ENCODE data around the gene STPG2. TPM values are rescaled to one million over a fixed set of nuclear protein-coding genes. Genes with fewer than 3 reads are reported as not detected.
"Not testable (repeated sequence)": the region's sequence is repeated elsewhere in the genome, so short reads cannot be mapped to it uniquely, and the experiment has no call there.

The STPG2 gene
- total RNA-seq, 1 experiment from 2014 or later = not detected

DNA sequence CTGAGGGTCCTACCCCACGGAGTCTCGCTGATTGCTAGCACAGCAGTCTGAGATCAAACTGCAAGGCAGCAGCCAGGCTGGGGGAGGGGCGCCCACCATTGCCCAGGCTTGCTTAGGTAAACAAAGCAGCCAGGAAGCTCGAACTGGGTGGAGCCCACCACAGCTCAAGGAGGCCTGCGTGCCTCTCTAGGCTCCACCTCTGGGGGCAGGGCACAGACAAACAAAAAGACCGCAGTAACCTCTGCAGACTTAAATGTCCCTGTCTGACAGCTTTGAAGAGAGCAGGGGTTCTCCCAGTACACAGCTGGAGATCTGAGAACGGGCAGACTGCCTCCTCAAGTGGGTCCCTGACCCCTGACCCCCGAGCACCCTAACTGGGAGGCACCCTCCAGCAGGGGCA, 509.4 kb downstream of the STPG2 start:
- H3K4me3 ChIP-seq (ENCODE audit: low read depth in 2 of 2, low read length in 2 of 2); in situ Hi-C loops (cut with HindIII; ENCODE audit: low pct_unique_long_range_greater_than_20kb, low sequenced_read_pairs); intact Hi-C loops (cut with micrococcal nuclease; ENCODE audit: unreplicated experiment): not testable (repeated sequence)

DNA sequence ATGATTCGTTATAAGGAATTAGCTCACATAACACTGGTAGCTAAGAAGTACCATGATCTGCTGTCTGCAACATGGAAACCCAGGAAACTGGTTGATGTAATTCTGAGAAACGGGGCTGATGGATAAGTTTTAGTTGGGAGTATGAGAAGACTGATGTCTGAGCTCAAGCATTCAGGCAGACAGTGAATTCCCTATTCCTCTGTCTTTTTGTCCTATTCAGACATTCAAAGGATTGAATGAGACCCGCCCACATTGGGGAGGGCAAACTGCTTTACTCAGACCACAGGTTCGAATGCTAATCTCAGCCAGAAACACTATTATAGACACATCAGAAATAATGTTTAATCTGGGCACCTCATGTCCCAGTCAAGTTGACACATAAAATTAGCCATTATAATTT, 515.5 kb downstream of the STPG2 start:
- in situ Hi-C loops (cut with HindIII; ENCODE audit: low pct_unique_long_range_greater_than_20kb, low sequenced_read_pairs) (no loop called here), intact Hi-C loops (cut with micrococcal nuclease; ENCODE audit: unreplicated experiment) (no loop called here)
- ChIA-PET CTCF (no interaction called here), POLR2A (no interaction called here)
- no peak for ATAC-seq
- Histone ChIP-seq H3K36me3 (ENCODE audit: control insufficient read depth, insufficient read depth, low read length) (no peaks in the 10 kb centered on the region), H3K4me3 (ENCODE audit: low read depth in 2 of 2, low read length in 2 of 2) (no peak overlapping the region), H3K27ac (ENCODE audit: low read length) (no peak overlapping the region), H3K4me1 (ENCODE audit: control insufficient read depth, insufficient read depth, low read length) (no peaks in the 10 kb centered on the region), H3K27me3 (ENCODE audit: control insufficient read depth, insufficient read depth, low read length) (no peaks in the 10 kb centered on the region), H3K9me3 (ENCODE audit: control insufficient read depth, insufficient read depth, low read depth, low read length) (no peaks in the 10 kb centered on the region)
- no TSS peak for BruUV-seq (replicated peaks)
- TF ChIP-seq SIN3A (IDR thresholded peaks at IDR 0.05; ENCODE audit: borderline replicate concordance, insufficient read depth, low read depth, low read length) = no peak
- no peak for TF ChIP-seq POLR2AphosphoS5 (IDR thresholded peaks at IDR 0.05; ENCODE audit: low read depth, low read length)
- TF ChIP-seq, protein P1, sequence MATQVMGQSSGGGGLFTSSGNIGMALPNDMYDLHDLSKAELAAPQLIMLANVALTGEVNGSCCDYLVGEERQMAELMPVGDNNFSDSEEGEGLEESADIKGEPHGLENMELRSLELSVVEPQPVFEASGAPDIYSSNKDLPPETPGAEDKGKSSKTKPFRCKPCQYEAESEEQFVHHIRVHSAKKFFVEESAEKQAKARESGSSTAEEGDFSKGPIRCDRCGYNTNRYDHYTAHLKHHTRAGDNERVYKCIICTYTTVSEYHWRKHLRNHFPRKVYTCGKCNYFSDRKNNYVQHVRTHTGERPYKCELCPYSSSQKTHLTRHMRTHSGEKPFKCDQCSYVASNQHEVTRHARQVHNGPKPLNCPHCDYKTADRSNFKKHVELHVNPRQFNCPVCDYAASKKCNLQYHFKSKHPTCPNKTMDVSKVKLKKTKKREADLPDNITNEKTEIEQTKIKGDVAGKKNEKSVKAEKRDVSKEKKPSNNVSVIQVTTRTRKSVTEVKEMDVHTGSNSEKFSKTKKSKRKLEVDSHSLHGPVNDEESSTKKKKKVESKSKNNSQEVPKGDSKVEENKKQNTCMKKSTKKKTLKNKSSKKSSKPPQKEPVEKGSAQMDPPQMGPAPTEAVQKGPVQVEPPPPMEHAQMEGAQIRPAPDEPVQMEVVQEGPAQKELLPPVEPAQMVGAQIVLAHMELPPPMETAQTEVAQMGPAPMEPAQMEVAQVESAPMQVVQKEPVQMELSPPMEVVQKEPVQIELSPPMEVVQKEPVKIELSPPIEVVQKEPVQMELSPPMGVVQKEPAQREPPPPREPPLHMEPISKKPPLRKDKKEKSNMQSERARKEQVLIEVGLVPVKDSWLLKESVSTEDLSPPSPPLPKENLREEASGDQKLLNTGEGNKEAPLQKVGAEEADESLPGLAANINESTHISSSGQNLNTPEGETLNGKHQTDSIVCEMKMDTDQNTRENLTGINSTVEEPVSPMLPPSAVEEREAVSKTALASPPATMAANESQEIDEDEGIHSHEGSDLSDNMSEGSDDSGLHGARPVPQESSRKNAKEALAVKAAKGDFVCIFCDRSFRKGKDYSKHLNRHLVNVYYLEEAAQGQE (IDR thresholded peaks at IDR 0.05; ENCODE audit: insufficient read depth in 1 of 2, low read depth in 2 of 2, low read length in 1 of 2) = no peak
- DNase-seq (ENCODE audit: low read depth, low spot score) = no peak

More for the DNA sequence above, 509.4 kb downstream of the STPG2 start:
- BruUV-seq (replicated peaks); H3K36me3 ChIP-seq (ENCODE audit: control insufficient read depth, insufficient read depth, low read length); H3K27ac ChIP-seq (ENCODE audit: low read length); ATAC-seq; POLR2A ChIA-PET; CTCF ChIA-PET; DNase-seq (ENCODE audit: low read depth, low spot score); H3K9me3 ChIP-seq (ENCODE audit: control insufficient read depth, insufficient read depth, low read depth, low read length); H3K4me1 ChIP-seq (ENCODE audit: control insufficient read depth, insufficient read depth, low read length); H3K27me3 ChIP-seq (ENCODE audit: control insufficient read depth, insufficient read depth, low read length): not testable (repeated sequence)

DNA sequence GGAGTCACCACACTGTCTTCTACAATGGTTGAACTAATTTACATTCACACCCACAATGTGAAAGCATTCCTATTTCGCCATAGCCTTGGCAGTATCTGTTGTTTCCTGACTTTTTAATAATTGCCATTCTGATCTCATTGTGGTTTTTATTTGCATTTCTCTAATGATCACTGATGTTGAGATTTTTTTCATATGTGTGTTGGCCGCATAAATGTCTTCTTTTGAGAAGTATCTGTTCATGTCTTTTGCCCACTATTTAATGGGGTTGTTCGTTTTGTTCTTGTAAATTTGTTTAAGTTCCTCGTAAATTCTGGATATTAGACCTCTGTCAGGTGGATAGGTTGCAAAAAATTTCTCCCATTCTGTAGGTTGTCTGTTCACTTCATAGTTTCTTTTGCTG, 519.1 kb downstream of the STPG2 start:
- BruUV-seq (replicated peaks) = no TSS peak
- Histone ChIP-seq H3K27me3 (ENCODE audit: control insufficient read depth, insufficient read depth, low read length) (no peaks in the 10 kb centered on the region), H3K4me3 (ENCODE audit: low read depth in 2 of 2, low read length in 2 of 2) (no peak overlapping the region), H3K9me3 (ENCODE audit: control insufficient read depth, insufficient read depth, low read depth, low read length) (no peaks in the 10 kb centered on the region), H3K27ac (ENCODE audit: low read length) (no peak overlapping the region), H3K36me3 (ENCODE audit: control insufficient read depth, insufficient read depth, low read length) (no peaks in the 10 kb centered on the region), H3K4me1 (ENCODE audit: control insufficient read depth, insufficient read depth, low read length) (no peaks in the 10 kb centered on the region)
- in situ Hi-C loops (cut with HindIII; ENCODE audit: low pct_unique_long_range_greater_than_20kb, low sequenced_read_pairs) (no loop called here), intact Hi-C loops (cut with micrococcal nuclease; ENCODE audit: unreplicated experiment) (no loop called here)
- DNase-seq (ENCODE audit: low read depth, low spot score) (no peak), ATAC-seq (no peak)
- POLR2A ChIA-PET = no interaction called here
- TF ChIP-seq, protein P2, sequence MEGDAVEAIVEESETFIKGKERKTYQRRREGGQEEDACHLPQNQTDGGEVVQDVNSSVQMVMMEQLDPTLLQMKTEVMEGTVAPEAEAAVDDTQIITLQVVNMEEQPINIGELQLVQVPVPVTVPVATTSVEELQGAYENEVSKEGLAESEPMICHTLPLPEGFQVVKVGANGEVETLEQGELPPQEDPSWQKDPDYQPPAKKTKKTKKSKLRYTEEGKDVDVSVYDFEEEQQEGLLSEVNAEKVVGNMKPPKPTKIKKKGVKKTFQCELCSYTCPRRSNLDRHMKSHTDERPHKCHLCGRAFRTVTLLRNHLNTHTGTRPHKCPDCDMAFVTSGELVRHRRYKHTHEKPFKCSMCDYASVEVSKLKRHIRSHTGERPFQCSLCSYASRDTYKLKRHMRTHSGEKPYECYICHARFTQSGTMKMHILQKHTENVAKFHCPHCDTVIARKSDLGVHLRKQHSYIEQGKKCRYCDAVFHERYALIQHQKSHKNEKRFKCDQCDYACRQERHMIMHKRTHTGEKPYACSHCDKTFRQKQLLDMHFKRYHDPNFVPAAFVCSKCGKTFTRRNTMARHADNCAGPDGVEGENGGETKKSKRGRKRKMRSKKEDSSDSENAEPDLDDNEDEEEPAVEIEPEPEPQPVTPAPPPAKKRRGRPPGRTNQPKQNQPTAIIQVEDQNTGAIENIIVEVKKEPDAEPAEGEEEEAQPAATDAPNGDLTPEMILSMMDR (IDR thresholded peaks at IDR 0.05) = no peak
- TF ChIP-seq SIN3A (IDR thresholded peaks at IDR 0.05; ENCODE audit: borderline replicate concordance, insufficient read depth, low read depth, low read length) (no peak), POLR2AphosphoS5 (IDR thresholded peaks at IDR 0.05; ENCODE audit: low read depth, low read length) (no peak), TCF7L2 (IDR thresholded peaks at IDR 0.05; ENCODE audit: low read depth, low read length) (no peak)
- TF ChIP-seq, protein P1 (IDR thresholded peaks at IDR 0.05; ENCODE audit: insufficient read depth in 1 of 2, low read depth in 2 of 2, low read length in 1 of 2) = no peak
- CTCF ChIA-PET = no interaction called here

Data from Panc1 (cell line).